HG03135 (cell line): ENCODE results near the gene PCDHB8.
"Not testable (repeated sequence)": the region's sequence is repeated elsewhere in the genome, so short reads cannot be mapped to it uniquely, and the experiment has no call there.

Experiments used
- ATAC-seq: cut with Tn5 transposase; IDR thresholded peaks from one replicate; pipeline ENCODE4 v1.9.1; 2021; ENCODE audit warnings: mild to moderate bottlenecking, moderate library complexity; ENCODE audit not compliant: unreplicated experiment

PCDHB8 gene

DNA sequence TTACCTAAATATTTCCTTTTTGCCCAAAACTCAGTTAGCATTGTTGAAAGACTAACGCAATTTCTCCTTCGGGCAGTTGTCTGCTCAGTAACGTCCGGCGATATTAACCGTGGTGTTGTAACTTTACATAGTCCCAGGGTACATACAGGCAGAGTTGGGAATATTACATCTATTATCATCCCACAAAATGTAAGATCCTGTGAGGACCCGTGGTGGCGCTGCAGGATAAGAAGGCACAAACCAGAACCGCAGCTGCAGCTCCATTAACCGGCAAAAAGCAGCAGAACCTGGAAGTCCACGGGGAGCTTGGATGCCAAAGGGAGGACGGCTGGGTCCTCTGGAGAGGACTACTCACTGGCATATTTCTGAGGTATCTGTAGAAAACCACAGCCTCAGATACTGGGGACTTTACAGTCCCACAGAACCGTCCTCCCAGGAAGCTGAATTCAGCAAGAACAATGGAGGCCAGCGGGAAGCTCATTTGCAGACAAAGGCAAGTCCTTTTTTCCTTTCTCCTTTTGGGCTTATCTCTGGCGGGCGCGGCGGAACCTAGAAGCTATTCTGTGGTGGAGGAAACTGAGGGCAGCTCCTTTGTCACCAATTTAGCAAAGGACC, at the start of gene PCDHB8:
Gene PCDHB8 (plus strand): TSS at position 214 of the 615 bp plus-strand sequence. CDS start 245 bp downstream, at position 459.
- not testable (repeated sequence) for ATAC-seq

DNA sequence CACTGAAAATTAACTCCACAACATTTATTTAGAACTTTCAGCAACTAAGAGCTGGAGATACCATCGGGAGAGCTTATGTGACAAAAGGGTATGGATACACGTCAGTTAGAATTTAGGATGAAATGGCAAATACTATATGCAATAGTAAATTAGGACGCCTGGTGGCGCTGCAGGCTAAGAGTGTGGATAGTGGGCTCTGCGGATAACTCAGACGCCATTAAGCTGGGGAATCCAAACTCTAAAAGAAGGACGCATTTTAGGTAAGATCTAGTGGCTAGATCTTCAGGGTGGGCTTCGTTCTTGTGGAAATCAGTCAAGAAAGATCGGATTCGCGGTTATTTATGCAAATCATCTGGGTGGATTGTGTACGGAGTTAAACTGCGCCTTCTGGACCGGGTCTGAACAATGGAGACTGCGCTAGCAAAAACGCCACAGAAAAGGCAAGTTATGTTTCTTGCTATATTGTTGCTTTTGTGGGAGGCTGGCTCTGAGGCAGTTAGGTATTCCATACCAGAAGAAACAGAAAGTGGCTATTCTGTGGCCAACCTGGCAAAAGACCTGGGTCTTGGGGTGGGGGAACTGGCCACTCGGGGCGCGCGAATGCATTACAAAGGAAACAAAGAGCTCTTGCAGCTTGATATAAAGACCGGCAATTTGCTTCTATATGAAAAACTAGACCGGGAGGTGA, 42.4 kb upstream of the PCDHB8 start, which contains the start of gene PCDHB5:
Gene PCDHB5 (plus strand): TSS at position 177 of the 688 bp plus-strand sequence. CDS start 229 bp downstream, at position 406.
- no peak for ATAC-seq

DNA sequence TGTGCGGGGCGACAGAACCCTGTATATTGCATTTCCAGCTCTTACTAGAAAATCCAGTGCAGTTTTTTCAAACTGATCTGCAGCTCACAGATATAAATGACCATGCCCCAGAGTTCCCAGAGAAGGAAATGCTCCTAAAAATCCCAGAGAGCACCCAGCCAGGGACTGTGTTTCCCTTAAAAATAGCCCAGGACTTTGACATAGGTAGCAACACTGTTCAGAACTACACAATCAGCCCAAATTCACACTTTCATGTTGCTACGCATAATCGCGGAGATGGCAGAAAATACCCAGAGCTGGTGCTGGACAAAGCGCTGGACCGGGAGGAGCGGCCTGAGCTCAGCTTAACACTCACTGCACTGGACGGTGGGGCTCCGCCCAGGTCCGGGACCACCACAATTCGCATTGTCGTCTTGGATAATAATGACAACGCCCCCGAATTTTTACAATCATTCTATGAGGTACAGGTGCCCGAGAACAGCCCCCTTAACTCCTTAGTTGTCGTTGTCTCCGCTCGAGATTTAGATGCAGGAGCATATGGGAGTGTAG, 41.8 kb upstream of the PCDHB8 start:
- ATAC-seq, result no peak

DNA sequence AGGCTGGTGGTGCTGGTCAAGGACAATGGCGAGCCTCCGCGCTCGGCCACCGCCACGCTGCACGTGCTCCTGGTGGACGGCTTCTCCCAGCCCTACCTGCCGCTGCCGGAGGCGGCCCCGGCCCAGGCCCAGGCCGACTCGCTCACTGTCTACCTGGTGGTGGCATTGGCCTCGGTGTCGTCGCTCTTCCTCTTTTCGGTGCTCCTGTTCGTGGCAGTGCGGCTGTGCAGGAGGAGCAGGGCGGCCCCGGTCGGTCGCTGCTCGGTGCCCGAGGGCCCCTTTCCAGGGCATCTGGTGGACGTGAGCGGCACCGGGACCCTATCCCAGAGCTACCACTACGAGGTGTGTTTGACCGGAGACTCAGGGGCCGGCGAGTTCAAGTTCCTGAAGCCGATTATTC, 40.2 kb upstream of the PCDHB8 start:
- ATAC-seq, result not testable (repeated sequence)

DNA sequence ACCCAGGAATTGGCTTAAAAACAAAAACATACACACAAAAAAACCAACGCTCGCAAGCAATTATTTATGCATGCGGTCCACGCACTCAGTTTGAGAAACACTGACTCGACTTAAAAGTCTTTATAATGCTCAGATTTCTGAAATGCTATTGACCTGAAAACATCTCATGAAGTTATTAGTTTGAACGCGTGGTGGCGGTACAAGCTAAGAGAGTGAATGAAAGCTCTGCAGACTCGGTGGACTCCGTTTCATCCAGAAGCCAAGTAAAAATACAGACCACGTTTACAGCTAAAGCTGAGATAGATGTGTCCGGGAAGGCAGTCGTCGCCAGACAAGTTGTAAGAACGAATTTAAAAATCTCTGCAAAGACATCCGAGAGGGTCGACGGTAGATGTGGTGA, 27.8 kb upstream of the PCDHB8 start, which contains the start of gene PCDHB6:
Gene PCDHB6 (plus strand): TSS at position 246 of the 400 bp plus-strand sequence. CDS start 201 bp downstream, outside the sequence.
- ATAC-seq, result no peak

GRCh38 chr5:141150224-141150992, 27.2 kb upstream of the PCDHB8 start:
- no peak for ATAC-seq

GRCh38 chr5:141150993-141151325, 26.6 kb upstream of the PCDHB8 start:
- no peak for ATAC-seq

GRCh38 chr5:141151632-141152031, 26.0 kb upstream of the PCDHB8 start:
- not testable (repeated sequence) for ATAC-seq

- ATAC-seq, result not testable (repeated sequence)
Observed at GRCh38 chr5:141152096-141152495, 25.5 kb upstream of the PCDHB8 start.

- no peak for ATAC-seq
Observed at GRCh38 chr5:141155540-141156374, 21.8 kb upstream of the PCDHB8 start.

DNA sequence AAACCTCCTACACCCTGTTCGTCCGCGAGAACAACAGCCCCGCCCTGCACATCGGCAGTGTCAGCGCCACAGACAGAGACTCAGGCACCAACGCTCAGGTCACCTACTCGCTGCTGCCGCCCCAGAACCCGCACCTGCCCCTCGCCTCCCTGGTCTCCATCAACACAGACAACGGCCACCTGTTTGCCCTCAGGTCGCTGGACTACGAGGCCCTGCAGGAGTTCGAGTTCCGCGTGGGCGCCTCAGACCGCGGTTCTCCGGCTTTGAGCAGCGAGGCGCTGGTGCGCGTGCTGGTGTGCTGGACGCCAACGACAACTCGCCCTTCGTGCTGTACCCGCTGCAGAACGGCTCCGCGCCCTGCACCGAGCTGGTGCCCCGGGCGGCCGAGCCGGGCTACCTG, 20.2 kb upstream of the PCDHB8 start:
- ATAC-seq, result not testable (repeated sequence)

GRCh38 chr5:141157901-141158300, 19.7 kb upstream of the PCDHB8 start:
- ATAC-seq, result not testable (repeated sequence)

GRCh38 chr5:141172381-141173204, 5.0 kb upstream of the PCDHB8 start, which contains the start of gene PCDHB7:
TSS of gene PCDHB7 (plus strand) at chr5:141172644. CDS start at chr5:141172836, 192 bp downstream.
- no peak for ATAC-seq

GRCh38 chr5:141174291-141175104, 3.1 kb upstream of the PCDHB8 start:
- ATAC-seq, result not testable (repeated sequence)

- ATAC-seq, result no peak
Observed at GRCh38 chr5:141175933-141176332, 1.7 kb upstream of the PCDHB8 start.

DNA sequence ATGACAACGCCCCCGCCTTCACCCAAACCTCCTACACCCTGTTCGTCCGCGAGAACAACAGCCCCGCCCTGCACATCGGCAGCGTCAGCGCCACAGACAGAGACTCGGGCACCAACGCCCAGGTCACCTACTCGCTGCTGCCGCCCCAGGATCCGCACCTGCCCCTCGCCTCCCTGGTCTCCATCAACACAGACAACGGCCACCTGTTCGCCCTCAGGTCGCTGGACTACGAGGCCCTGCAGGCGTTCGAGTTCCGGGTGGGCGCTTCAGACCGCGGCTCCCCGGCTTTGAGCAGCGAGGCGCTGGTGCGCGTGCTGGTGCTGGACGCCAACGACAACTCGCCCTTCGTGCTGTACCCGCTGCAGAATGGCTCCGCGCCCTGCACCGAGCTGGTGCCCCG, 1.8 kb downstream of the PCDHB8 start:
- not testable (repeated sequence) for ATAC-seq

DNA sequence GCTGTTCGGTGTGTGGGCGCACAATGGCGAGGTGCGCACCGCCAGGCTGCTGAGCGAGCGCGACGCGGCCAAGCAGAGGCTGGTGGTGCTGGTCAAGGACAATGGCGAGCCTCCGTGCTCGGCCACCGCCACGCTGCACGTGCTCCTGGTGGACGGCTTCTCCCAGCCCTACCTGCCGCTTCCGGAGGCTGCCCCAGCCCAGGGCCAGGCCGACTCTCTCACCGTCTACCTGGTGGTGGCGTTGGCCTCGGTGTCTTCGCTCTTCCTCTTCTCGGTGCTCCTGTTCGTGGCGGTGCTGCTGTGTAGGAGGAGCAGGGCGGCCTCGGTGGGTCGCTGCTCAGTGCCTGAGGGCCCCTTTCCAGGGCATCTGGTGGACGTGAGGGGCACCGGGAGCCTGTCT, 2.3 kb downstream of the PCDHB8 start:
- not testable (repeated sequence) for ATAC-seq

DNA sequence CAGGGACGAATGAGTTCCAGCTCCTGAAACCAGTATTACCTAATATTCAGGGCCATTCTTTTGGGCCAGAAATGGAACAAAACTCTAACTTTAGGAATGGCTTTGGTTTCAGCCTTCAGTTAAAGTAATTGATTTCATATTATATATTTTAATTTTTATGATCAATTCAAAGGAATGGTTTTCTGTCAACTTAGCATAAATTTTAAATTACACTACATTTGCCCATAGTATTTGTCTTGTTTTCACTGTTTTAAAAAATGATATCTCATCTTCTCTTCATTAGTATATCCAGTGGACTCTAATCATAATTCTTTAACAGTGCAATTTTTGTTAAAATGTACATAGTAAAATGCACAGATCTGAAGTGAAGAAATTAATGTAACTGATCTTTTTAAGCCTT, 2.7 kb downstream of the PCDHB8 start:
- ATAC-seq, result no peak

GRCh38 chr5:141182248-141182647, 4.7 kb downstream of the PCDHB8 start, which contains the start of gene PCDHB16:
TSS of gene PCDHB16 (plus strand) at chr5:141182387. CDS start at chr5:141182560, 173 bp downstream.
- ATAC-seq, result no peak
